Heart right ventricle (tissue), 16 donors: ENCODE measurements around the gene RAB6A. TPM values are rescaled to one million over a fixed set of nuclear protein-coding genes. Genes with fewer than 3 reads are reported as not detected.
"Not testable (repeated sequence)": the region's sequence is repeated elsewhere in the genome, so short reads cannot be mapped to it uniquely, and the experiment has no call there.

Experiments
- ATAC-seq, 8 donors: fragments of 200-7000 bp; cut with Tn5 transposase; one replicate each; pipeline ENCODE4 v1.9.1; 2020; ENCODE audit warnings: mild to moderate bottlenecking in 8 of 8, moderate library complexity in 8 of 8, moderate number of reproducible peaks in 1 of 8
- DNase-seq, 2 donors: peaks; one replicate each; pipeline ENCODE4 v3.0.0-alpha.2; 2020
- H3K27ac ChIP-seq, 10 donors: fragments of 200-600 bp; sonication (generic) in 2 of 10; one replicate each; pipeline versions ENCODE4 v1.5.0 to v1.8.0; 2020 to 2022; ENCODE audit warnings: mild to moderate bottlenecking in 3 of 10
- H3K27me3 ChIP-seq, 7 donors: fragments of 200-600 bp; one replicate each; pipeline ENCODE4 v1.8.0; 2021 to 2022; ENCODE audit warnings: mild to moderate bottlenecking in 2 of 7
- H3K36me3 ChIP-seq, 9 donors: fragments of 200-600 bp; sonication (generic) in 1 of 9; one replicate each; pipeline versions ENCODE4 v1.5.0 to v1.8.0; 2020 to 2022; ENCODE audit warnings: mild to moderate bottlenecking in 2 of 9
- H3K4me1 ChIP-seq, 9 donors: fragments of 200-600 bp; sonication (generic) in 1 of 9; one replicate each; pipeline versions ENCODE4 v1.5.0 to v1.8.0; 2020 to 2022; ENCODE audit warnings: mild to moderate bottlenecking in 4 of 9
- H3K4me3 ChIP-seq, 10 donors: fragments of 200-600 bp; sonication (generic) in 2 of 10; one replicate each; pipeline versions ENCODE4 v1.5.0 to v1.8.0; 2020 to 2022; ENCODE audit warnings: mild to moderate bottlenecking in 7 of 10, moderate library complexity in 2 of 10
- H3K9me3 ChIP-seq, 11 donors: fragments of 200-600 bp in 10 of 11; sonication (generic) in 2 of 11; one replicate each; pipeline versions ENCODE4 v1.5.0 to v1.8.0; 2013 to 2022; ENCODE audit warnings: mild to moderate bottlenecking in 2 of 11, control low read depth in 1 of 11, moderate library complexity in 1 of 11
- WGBS, 2 donors: extraction: QIAGEN DNeasy Blood & Tissue Kit; methylation state at CpG; one replicate each; pipeline ENCODE4 v1.1.7; 2013; ENCODE audit warnings: inconsistent platforms in 1 of 2; 5-methylcytosine and 5-hydroxymethylcytosine counted together
- intact Hi-C, 10 donors: fragments of 100-400 bp; cut with DNase I; formaldehyde crosslinking; loops; one replicate each; pipeline versions ENCODE4 v1.11.1 to v1.14.2; 2022
- polyA plus RNA-seq, 2 donors: library from polyadenylated mRNA; stranded (reverse); fragments of 200-250 nt; gene quantifications; one replicate each; pipeline ENCODE4 v1.2.3, GENCODE V29; 2013
- total RNA-seq, 10 donors: library from RNA; stranded (reverse); fragmentation: NEBNext Ultra II Directional in 3 of 10; extraction: Animal tissue kit (Norgen Biotek cat#: 25700) in 3 of 10; gene quantifications; one replicate each; pipeline versions ENCODE4 v1.2.1 to v1.2.4, GENCODE V29; 2021 to 2023
- TF ChIP-seq, protein P1 (sequence below), 9 donors: fragments of 200-600 bp; sonication (generic) in 2 of 9; IDR thresholded peaks; one replicate each; pipeline versions ENCODE4 v1.5.0 to v1.8.0; 2021 to 2022; ENCODE audit warnings: antibody characterized with exemption in 9 of 9, mild to moderate bottlenecking in 5 of 9, moderate library complexity in 1 of 9
- donor health status: Arrhythmogenic right ventricular cardiomyopathy.
- donor health status: ischemic (EF 13 %, LVEDD 7.1; RV severe dilation, severe dysfunction).
- donor health status: healthy with polysubstance abuse.
- donor health status: DM: no; HTN: yes; CAD: no.
- donor health status: DM: no; HTN: no; CAD: no.
- donor health status: ischemic (EF 25% LVEDD 6.9; RV normal size, moderate dysfunction).
- donor health status: ischemic (EF 25% LVEDD 5.7; RV mildly dilated, moderate dysfunction).
- donor health status: healthy.
- donor health status: DM: yes; HTN: yes; CAD: no.
- donor health status: Ischemic cardiomyopathy.
- donor health status: ischemic (EF 35%, LVEDD 5.7; RV mildly dilated, moderate dysfunction).
- donor health status: nonischemic (EF 11% LVEDD 7.7; RV severe dilation, severe dysfunction).
- donor health status: DM: yes; HTN: yes; CAD: no.
- donor health status: PGD.
- donor health status: ischemic (EF 29% LVEDD 5.4; RV normal size, mild dysfunction).
- donor health status: nonischemic (EF 23%, LVEDD 6.1; RV moderate dilation, normal function).

RAB6A gene
- total and polyA plus RNA-seq, 12 donors: 39.1 to 137 (median 114) TPM

DNA sequence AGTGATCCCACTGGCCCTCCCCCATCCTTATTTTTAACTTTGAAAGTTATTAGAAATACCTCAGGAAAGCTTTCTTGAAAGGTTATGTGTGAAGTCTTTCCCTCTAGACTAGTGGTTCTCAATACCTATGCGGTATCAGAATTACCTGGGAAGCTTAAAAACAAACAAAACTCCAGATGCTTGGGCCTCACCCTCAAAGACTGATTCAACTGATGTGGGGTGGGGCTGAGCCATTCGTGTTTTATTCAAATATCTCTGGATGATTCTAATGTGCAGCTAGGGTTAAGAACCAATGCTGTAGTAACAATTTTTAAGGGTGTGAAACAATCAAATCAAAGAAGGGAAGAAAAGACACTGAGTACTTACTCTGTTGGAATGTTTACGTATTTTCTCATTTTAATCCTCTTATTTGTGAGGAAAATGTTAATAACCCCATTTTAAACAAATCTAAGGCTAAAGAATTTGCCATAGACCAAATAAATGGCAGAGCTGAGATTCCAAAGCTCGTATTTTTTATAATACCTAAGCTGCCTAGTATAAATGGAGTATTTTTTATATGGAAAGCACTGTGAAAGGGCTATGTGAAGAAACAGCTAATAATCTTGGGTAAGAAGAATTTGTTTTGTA lies 66.9 kb downstream of the RAB6A start:
- DNase-seq (no peak), ATAC-seq (no peak)
- 91 to 96% methylated on average over 4 of the region's 4 CpGs for WGBS, 2 donors
- no peaks in the 10 kb centered on the region for H3K27me3 ChIP-seq
- no peak overlapping the region for H3K4me3 ChIP-seq
- no peak overlapping the region for H3K27ac ChIP-seq
- no peaks in the 10 kb centered on the region for H3K4me1 ChIP-seq
- intact Hi-C loops: no loop called here
- TF ChIP-seq, protein P1, sequence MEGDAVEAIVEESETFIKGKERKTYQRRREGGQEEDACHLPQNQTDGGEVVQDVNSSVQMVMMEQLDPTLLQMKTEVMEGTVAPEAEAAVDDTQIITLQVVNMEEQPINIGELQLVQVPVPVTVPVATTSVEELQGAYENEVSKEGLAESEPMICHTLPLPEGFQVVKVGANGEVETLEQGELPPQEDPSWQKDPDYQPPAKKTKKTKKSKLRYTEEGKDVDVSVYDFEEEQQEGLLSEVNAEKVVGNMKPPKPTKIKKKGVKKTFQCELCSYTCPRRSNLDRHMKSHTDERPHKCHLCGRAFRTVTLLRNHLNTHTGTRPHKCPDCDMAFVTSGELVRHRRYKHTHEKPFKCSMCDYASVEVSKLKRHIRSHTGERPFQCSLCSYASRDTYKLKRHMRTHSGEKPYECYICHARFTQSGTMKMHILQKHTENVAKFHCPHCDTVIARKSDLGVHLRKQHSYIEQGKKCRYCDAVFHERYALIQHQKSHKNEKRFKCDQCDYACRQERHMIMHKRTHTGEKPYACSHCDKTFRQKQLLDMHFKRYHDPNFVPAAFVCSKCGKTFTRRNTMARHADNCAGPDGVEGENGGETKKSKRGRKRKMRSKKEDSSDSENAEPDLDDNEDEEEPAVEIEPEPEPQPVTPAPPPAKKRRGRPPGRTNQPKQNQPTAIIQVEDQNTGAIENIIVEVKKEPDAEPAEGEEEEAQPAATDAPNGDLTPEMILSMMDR (IDR thresholded peaks at IDR 0.05): no peak
- H3K9me3 ChIP-seq: no peaks in the 10 kb centered on the region
- H3K36me3 ChIP-seq: peaks cover 0 to 71% (median 3%) of the 10 kb centered on the region in 9 donors

DNA sequence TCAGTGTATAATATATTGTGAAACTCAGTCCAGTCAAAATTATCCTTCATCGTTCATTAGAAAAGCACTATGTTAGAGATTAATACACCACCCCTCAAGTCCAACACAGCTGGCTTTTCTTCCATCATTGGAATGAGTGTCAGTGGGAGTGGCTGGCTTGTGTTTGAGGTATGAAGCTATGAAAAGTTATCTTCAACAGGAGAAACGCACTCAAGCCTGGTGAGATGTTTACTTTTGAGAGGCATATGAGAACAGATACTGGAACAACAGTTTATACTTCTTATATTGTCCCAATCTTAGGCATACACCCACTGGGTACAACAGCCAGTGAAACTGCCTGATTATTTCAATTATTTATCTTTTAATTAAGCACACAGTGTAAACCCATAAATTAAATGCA lies 80.2 kb downstream of the RAB6A start:
- Histone ChIP-seq H3K9me3 (no peaks in the 10 kb centered on the region), H3K27me3 (no peaks in the 10 kb centered on the region), H3K36me3 (peaks cover 0 to 88% (median 11%) of the 10 kb centered on the region in 9 donors), H3K27ac (no peak overlapping the region), H3K4me1 (no peaks in the 10 kb centered on the region), H3K4me3 (no peak overlapping the region)
- intact Hi-C loops: no loop called here
- TF ChIP-seq, protein P1 (IDR thresholded peaks at IDR 0.05): no peak
- 58 to 68% methylated on average over 2 of the region's 2 CpGs for WGBS, 2 donors
- ATAC-seq: no peak
- no peak for DNase-seq

DNA sequence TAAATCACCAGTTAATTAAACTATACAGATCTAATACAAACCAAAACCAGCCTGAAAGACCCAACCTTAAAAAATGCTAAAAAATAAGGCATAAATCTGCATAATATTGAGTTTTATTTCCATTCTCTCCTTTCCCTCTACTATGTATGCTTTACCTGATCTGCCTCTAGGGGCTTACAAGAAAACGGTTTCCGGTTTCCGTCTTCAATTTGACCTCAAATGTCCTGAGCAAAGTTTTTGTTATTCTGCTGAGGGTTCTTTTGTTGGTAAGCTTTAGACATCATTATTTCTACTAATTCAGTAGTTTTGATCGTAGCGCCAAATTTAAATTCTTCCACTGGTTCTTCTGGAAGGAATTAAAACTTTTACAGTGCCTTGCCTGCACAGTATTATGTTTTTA lies 84.3 kb downstream of the RAB6A start:
- ATAC-seq, DNase-seq, H3K27me3 ChIP-seq, H3K4me3 ChIP-seq, H3K9me3 ChIP-seq, H3K4me1 ChIP-seq, H3K27ac ChIP-seq, intact Hi-C loops: not testable (repeated sequence)
- WGBS, 2 donors: 78 to 92% methylated on average over 5 of the region's 5 CpGs
- H3K36me3 ChIP-seq: peaks cover 0 to 73% (median 11%) of the 10 kb centered on the region in 9 donors

DNA sequence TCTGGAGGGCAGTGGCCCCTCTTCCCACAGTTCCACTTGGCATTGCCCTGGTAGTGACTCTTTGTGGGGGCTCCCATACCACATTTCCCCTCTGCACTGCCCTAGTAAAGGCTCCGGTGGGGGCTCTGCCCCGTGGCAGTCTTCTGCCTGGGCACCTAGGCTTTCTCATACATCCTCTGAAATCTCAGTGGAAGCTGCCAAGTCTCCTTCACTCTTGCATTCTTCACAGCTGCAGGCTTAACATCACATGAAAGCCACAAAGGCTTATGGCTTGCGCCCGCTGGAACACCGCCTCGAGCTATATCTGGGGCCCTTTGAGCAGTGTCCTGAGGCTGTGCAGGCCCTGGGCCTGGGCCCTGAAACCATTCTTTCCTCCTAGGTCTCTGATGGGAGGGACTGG lies 89.2 kb downstream of the RAB6A start:
- H3K27me3 ChIP-seq: no peaks in the 10 kb centered on the region
- H3K4me1 ChIP-seq: peaks cover 0 to 14% (median 6%) of the 10 kb centered on the region in 9 donors
- no peaks in the 10 kb centered on the region for H3K9me3 ChIP-seq
- no peak overlapping the region for H3K4me3 ChIP-seq
- peak overlapping the region in 6 of 10 donors; percentile 28 to 60 (median 51) for H3K27ac ChIP-seq
- whole genome bisulfite sequencing, 2 donors: 58 to 62% methylated on average over 6 of the region's 6 CpGs
- ATAC-seq (peak; percentile 55 to 92 (median 86)), DNase-seq (peak; percentile 27 to 33)
- TF ChIP-seq, protein P1 (IDR thresholded peaks at IDR 0.05): no peak
- H3K36me3 ChIP-seq: peaks cover 0 to 31% (median under 1%) of the 10 kb centered on the region in 9 donors
- intact Hi-C loops: no loop called here

DNA sequence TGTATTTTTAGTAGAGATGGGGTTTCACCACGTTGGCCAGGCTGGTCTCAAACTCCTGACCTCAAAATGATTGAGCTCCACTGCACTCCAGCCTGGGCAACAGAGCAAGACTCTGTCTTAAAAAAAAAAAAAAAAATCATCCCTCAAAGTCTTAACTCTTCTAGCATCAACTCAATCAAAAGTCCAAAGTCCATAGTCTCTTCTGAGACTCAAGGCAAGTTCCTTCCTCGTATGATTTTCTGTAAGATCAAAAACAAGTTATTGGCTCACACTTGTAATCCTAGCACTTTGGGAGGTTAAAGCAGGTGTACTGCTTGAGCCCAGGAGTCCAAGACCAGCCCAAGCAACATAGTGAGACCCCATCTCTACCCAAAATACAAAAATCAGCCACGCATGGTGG lies 90.1 kb downstream of the RAB6A start:
- no peak overlapping the region for H3K4me3 ChIP-seq
- ATAC-seq (no peak), DNase-seq (no peak)
- intact Hi-C loops: no loop called here
- no peaks in the 10 kb centered on the region for H3K27me3 ChIP-seq
- no peaks in the 10 kb centered on the region for H3K9me3 ChIP-seq
- H3K27ac ChIP-seq: no peak overlapping the region
- peaks cover 0 to 22% (median 0%) of the 10 kb centered on the region in 9 donors for H3K36me3 ChIP-seq
- H3K4me1 ChIP-seq: peaks cover 0 to 15% (median 6%) of the 10 kb centered on the region in 9 donors
- WGBS, 2 donors: 91 to 97% methylated on average over 3 of the region's 3 CpGs
- TF ChIP-seq, protein P1 (IDR thresholded peaks at IDR 0.05): no peak
